NOMO-1 (cell line): ENCODE measurements around the gene ZNF584.
"Not testable (repeated sequence)": the region's sequence is repeated elsewhere in the genome, so short reads cannot be mapped to it uniquely, and the experiment has no call there.

ENCODE experiments used
- DNase-seq, 2 experiments: peaks; one replicate each; lab custom pipeline; 2025; ENCODE audit not compliant: unreplicated experiment in 2 of 2; lab: John Stamatoyannopoulos, UW

The ZNF584 gene

GRCh38 chr19:58403920-58404478 lies 4.5 kb upstream of the ZNF584 start:
- DNase-seq, result not testable (repeated sequence)

GRCh38 chr19:58406818-58407657 lies 1.4 kb upstream of the ZNF584 start:
- no peak for DNase-seq

GRCh38 chr19:58407658-58408151 lies 744 bp upstream of the ZNF584 start:
- no peak for DNase-seq

GRCh38 chr19:58409010-58409790 lies 751 bp downstream of the ZNF584 start:
- peak; percentile 17 to 38 for DNase-seq

- DNase-seq, result no peak
Observed at GRCh38 chr19:58416604-58417003, 8.2 kb downstream of the ZNF584 start.

- DNase-seq, result no peak
Observed at GRCh38 chr19:58417071-58417470, 8.6 kb downstream of the ZNF584 start.

GRCh38 chr19:58428617-58429016 lies 20.2 kb downstream of the ZNF584 start:
- DNase-seq, result no peak

GRCh38 chr19:58429745-58430144 lies 21.3 kb downstream of the ZNF584 start:
- DNase-seq, result no peak

GRCh38 chr19:58434217-58434616 lies 25.8 kb downstream of the ZNF584 start:
- no peak for DNase-seq

GRCh38 chr19:58439576-58440554 lies 31.4 kb downstream of the ZNF584 start, which contains the start of gene ZNF132:
TSS of gene ZNF132 (minus strand) at chr19:58440153. CDS start at chr19:58439821, 332 bp downstream.
- peak; percentile 93 to 99 for DNase-seq

GRCh38 chr19:58440556-58440955 lies 32.1 kb downstream of the ZNF584 start:
- no peak for DNase-seq

- not testable (repeated sequence) for DNase-seq
Observed at GRCh38 chr19:58442986-58443385, 34.5 kb downstream of the ZNF584 start.

- not testable (repeated sequence) for DNase-seq
Observed at GRCh38 chr19:58448860-58449259, 40.4 kb downstream of the ZNF584 start.

- DNase-seq, result not testable (repeated sequence)
Observed at GRCh38 chr19:58449980-58450379, 41.5 kb downstream of the ZNF584 start.

- no peak for DNase-seq
Observed at GRCh38 chr19:58450856-58451357, 42.5 kb downstream of the ZNF584 start.

- DNase-seq, result peak; percentile 96 to 99
Observed at GRCh38 chr19:58451358-58452101, 43.1 kb downstream of the ZNF584 start, which contains the start of gene ZNF324B. TSS of gene ZNF324B (plus strand) at chr19:58451622. CDS start at chr19:58453702, 2,080 bp downstream.

- no peak for DNase-seq
Observed at GRCh38 chr19:58453743-58454142, 45.3 kb downstream of the ZNF584 start.

GRCh38 chr19:58455306-58455705 lies 46.9 kb downstream of the ZNF584 start:
- no peak for DNase-seq

- DNase-seq, result no peak
Observed at GRCh38 chr19:58456111-58456510, 47.7 kb downstream of the ZNF584 start.
